Stimulated activated CD4-positive, alpha-beta T cell treated with anti-CD3 and anti-CD28 coated beads, Interleukin-15, amount 100 ng/mL, for 48 hours (primary cell): ENCODE results near the gene TMEM184A.
A peak's percentile ranks its signal among the peaks of the same experiment; 100 is the strongest.

Source experiments
- DNase-seq, 2 donors: peaks; one replicate each; pipeline ENCODE4 v3.0.0-alpha.2; 2020; ENCODE audit warnings: low read depth in 2 of 2

TMEM184A gene

GRCh38 chr7:1555813-1556543 lies at the start of gene TMEM184A:
Gene TMEM184A, minus strand, starts transcription at chr7:1556205. Its CDS starts 721 bp downstream, at chr7:1555484.
- DNase-seq = peak in 1 of 2 donors; percentile 35

GRCh38 chr7:1604383-1604782 lies 48.4 kb upstream of the TMEM184A start:
- DNase-seq = no peak

- no peak for DNase-seq
Measured at GRCh38 chr7:1603346-1604225, 47.6 kb upstream of the TMEM184A start.

GRCh38 chr7:1602386-1602785 lies 46.4 kb upstream of the TMEM184A start:
- no peak for DNase-seq

- DNase-seq = no peak
Measured at GRCh38 chr7:1601956-1602355, 46.0 kb upstream of the TMEM184A start.

GRCh38 chr7:1599640-1600395 lies 43.8 kb upstream of the TMEM184A start:
- DNase-seq = no peak

- no peak for DNase-seq
Measured at GRCh38 chr7:1598961-1599639, 43.1 kb upstream of the TMEM184A start.

GRCh38 chr7:1598286-1598685 lies 42.3 kb upstream of the TMEM184A start:
- DNase-seq = no peak

- no peak for DNase-seq
Measured at GRCh38 chr7:1597791-1598190, 41.8 kb upstream of the TMEM184A start.

GRCh38 chr7:1597066-1597760 lies 41.2 kb upstream of the TMEM184A start:
- no peak for DNase-seq

GRCh38 chr7:1596181-1597043 lies 40.4 kb upstream of the TMEM184A start:
- no peak for DNase-seq

GRCh38 chr7:1595636-1596035 lies 39.6 kb upstream of the TMEM184A start:
- no peak for DNase-seq

- no peak for DNase-seq
Measured at GRCh38 chr7:1595027-1595426, 39.0 kb upstream of the TMEM184A start.

GRCh38 chr7:1593904-1594421 lies 38.0 kb upstream of the TMEM184A start:
- DNase-seq = no peak

GRCh38 chr7:1593091-1593866 lies 37.3 kb upstream of the TMEM184A start:
- DNase-seq = no peak

- DNase-seq = no peak
Measured at GRCh38 chr7:1592299-1592871, 36.4 kb upstream of the TMEM184A start.

GRCh38 chr7:1591876-1592275 lies 35.9 kb upstream of the TMEM184A start:
- DNase-seq = no peak

- DNase-seq = no peak
Measured at GRCh38 chr7:1591396-1591795, 35.4 kb upstream of the TMEM184A start.

- no peak for DNase-seq
Measured at GRCh38 chr7:1590887-1591286, 34.9 kb upstream of the TMEM184A start.
